Fibroblast of skin of left biceps (primary cell): ENCODE measurements around the gene CIBAR2.

Experiments used
- DNase-seq, 2 experiments: peaks; one replicate each; pipeline ENCODE4 v3.0.0-alpha.2; 2013; ENCODE audit warnings: low read depth in 2 of 2

The CIBAR2 gene

GRCh38 chr16:85103114-85104079, 8.9 kb downstream of the CIBAR2 start:
- DNase-seq: no peak

- no peak for DNase-seq
These were observed 10.2 kb downstream of the CIBAR2 start for GRCh38 chr16:85101956-85102630.

- DNase-seq: no peak
These were observed 12.0 kb downstream of the CIBAR2 start for GRCh38 chr16:85100265-85100664.

- DNase-seq: no peak
These were observed 13.7 kb downstream of the CIBAR2 start for GRCh38 chr16:85098565-85098964.

- DNase-seq: no peak
These were observed 15.4 kb downstream of the CIBAR2 start for GRCh38 chr16:85096921-85097320.

- DNase-seq: no peak
These were observed 17.5 kb downstream of the CIBAR2 start for GRCh38 chr16:85094812-85095211.

GRCh38 chr16:85094176-85094805, 18.0 kb downstream of the CIBAR2 start:
- DNase-seq: no peak

GRCh38 chr16:85093705-85094104, 18.6 kb downstream of the CIBAR2 start:
- DNase-seq: no peak

- no peak for DNase-seq
These were observed 19.4 kb downstream of the CIBAR2 start for GRCh38 chr16:85092851-85093250.

- no peak for DNase-seq
These were observed 20.0 kb downstream of the CIBAR2 start for GRCh38 chr16:85092309-85092708.

GRCh38 chr16:85091522-85091910, 20.8 kb downstream of the CIBAR2 start:
- no peak for DNase-seq

- peak in 1 of 2 experiments; percentile 9 for DNase-seq
These were observed 21.3 kb downstream of the CIBAR2 start for GRCh38 chr16:85090873-85091521.

- DNase-seq: peak in 1 of 2 experiments; percentile 3
These were observed 22.1 kb downstream of the CIBAR2 start for GRCh38 chr16:85090181-85090580.

- no peak for DNase-seq
These were observed 22.7 kb downstream of the CIBAR2 start for GRCh38 chr16:85089525-85089924.

- no peak for DNase-seq
These were observed 23.6 kb downstream of the CIBAR2 start for GRCh38 chr16:85088570-85089199.

- DNase-seq: no peak
These were observed 24.2 kb downstream of the CIBAR2 start for GRCh38 chr16:85087899-85088569.

- DNase-seq: no peak
These were observed 25.7 kb downstream of the CIBAR2 start for GRCh38 chr16:85086347-85087291.

- DNase-seq: no peak
These were observed 26.6 kb downstream of the CIBAR2 start for GRCh38 chr16:85085721-85086120.

- no peak for DNase-seq
These were observed 27.3 kb downstream of the CIBAR2 start for GRCh38 chr16:85084841-85085510.
